DMS79 (cell line): ENCODE data around the gene LRRC70.
A peak's percentile ranks its signal among the peaks of the same experiment; 100 is the strongest.
"Not testable (repeated sequence)": the region's sequence is repeated elsewhere in the genome, so short reads cannot be mapped to it uniquely, and the experiment has no call there.

ENCODE experiments used
- DNase-seq: peaks from one replicate; lab custom pipeline; 2025; lab: John Stamatoyannopoulos, UW

Gene LRRC70

DNA sequence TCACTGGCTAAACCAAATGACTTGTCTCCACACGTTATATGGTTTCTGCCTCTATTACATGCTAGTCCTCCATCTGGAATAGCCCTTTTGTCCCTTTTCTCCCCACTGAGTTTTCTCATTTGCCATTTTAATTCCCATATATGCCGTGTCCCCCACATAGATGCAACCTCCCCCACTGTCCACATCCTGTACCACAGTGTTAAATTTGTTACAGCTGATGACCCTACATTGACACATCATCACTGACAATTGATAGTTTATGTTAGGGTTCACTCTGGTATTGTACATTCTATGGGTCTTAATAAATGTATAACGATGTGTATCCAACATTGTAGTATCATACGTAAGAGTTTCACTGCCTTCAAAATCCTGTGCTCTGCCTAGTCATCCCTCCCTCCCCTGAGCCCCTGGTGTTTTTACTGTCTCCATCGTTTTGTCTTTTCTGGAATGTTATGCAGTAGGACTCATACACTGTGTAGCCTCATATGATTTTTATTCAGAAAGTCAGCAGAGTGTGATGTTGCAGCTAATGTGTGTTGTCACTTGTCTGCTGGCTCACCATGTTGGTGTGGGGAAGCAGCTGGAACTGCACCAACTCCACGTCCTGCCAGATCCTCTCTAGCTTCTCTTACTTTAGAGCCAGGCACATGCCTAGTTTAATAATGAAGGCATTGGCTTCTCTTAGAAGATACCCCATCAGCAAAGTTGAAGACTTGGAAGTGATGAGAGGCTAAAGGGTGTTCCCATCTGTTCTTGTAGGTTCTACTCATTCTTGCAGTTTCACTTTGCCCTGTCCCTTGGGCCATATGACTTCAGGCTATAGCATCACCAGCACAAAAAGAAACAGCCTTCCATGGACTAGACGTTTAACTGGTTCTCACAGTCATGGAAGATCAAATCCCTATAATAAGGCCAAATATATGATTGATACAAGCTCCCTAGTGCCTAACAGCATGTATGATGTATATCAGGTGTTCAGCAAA, 30.2 kb downstream of the LRRC70 start:
- DNase-seq, result no peak

DNA sequence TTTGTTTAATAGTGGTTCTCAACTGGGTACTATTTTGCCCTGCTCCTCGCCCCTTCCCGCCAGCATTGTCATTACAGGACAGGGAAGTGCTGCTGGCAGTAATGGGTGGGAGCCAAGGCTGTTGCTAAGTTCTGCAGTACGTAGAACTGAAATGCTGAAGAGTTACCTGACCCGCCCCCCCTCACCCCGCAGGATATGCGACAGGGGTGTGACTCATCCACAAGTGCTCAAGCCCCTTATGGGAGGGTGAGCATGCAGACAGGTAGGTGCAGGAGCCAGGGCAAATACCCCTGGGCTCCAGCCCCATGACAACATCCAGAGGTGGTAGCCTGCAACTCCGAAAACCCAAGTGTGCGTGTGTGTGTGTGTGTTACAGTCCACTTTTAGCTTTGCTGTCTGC, 35.7 kb downstream of the LRRC70 start:
- DNase-seq, result no peak

DNA sequence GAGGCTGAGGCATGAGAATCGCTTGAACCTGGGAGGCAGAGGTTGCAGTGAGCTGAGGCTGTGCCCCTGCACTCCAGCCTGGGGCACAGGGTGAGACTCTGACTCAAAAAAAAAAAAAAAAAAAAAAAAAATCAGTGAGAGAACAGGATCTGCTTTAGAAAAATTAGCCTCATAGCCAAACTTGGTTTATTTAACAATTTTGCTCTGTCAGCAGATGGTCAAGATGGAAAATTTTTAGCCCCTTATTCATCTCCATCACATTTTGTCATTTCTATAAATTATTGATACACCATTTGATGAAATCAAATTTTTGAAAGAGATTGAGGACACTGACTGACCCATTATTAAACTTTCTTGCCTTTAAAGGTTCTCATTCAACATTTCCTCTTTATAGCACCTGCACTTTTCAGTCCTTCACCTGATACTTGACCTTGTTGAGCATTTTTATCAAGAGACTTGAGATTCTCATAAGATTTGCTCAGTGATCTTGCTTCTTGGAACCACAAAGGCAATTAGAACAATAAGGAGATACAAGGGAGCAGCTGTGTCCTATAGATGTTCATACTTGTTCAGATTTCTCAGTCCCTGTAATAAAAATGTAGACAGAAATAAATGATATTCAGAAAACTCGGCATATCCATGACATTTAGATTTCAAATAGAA, 38.1 kb downstream of the LRRC70 start:
- peak; percentile 32 for DNase-seq

DNA sequence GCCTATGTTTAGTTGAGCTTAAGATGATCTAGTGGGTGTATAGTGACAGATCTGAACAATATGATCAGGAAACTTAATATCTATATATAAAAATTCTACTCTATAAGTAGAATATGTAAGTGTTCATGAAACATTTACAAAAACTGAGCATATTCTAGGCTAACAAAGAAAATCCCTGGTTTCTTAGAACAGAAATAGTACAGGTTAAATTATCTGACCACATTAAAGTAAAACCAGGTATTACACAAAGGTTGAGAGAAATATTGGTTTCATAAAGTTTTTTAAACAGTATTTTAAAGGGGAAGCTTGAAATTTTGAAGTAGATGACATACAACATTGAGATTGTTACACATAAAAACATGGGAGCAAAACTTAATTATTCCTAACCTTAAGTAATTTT, 39.3 kb downstream of the LRRC70 start:
- no peak for DNase-seq

DNA sequence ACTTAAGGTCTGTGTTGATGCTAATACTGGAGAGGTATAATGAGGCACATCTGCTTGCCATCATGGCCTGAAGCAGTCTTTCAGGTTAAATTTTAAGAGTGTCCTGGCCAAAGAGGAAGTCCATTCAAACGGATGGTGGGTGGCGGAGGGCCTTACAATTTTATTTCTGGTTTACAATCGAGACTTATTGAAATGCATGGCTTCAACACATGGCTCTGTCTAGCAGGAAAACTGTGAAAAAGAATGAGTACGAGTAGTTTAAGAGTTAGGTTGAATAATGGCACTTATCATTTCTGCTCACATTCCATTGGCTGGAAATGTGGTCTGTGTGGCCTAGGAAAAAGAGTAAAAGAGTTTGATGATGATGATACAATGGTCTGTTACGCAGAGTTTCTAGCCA, 42.1 kb downstream of the LRRC70 start:
- no peak for DNase-seq

DNA sequence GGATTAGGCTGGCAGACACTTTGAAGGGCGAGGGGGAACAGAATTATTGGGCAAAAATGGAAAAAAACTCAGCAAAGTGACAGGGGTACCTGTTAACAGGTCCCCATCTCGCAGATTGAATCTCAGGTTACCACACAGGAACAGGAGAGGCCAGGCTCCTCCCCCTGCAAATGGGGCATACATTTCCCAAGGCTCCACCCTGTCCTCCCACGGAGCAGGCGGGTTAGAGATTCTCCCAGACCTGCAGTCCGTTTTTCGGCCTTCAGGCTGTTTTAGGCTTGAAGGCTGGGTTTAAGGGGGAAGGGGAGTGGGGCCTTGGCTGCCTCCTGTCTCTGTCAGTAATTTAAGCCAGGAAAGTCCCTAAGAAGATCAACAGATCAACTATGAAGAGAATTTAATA, 42.7 kb downstream of the LRRC70 start:
- DNase-seq, result no peak

DNA sequence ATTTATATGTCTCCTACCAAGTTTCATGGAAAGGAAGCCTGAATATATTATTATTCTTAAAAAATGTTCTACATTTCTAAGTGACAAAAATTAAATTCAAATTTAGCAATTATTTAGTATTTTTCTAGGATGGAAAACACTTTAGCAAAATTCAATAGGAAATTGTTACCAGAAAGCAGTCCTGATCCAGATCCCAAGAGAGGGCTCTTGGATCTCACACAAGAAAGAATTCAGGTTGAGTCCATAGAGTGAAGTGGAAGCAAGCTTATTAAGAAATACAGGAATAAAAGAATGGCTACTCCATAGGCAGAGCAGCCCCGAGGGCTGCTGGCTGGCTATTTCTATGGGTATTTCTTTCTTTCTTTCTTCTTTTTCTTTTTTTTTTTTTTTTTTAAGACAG, 44.7 kb downstream of the LRRC70 start:
- no peak for DNase-seq

DNA sequence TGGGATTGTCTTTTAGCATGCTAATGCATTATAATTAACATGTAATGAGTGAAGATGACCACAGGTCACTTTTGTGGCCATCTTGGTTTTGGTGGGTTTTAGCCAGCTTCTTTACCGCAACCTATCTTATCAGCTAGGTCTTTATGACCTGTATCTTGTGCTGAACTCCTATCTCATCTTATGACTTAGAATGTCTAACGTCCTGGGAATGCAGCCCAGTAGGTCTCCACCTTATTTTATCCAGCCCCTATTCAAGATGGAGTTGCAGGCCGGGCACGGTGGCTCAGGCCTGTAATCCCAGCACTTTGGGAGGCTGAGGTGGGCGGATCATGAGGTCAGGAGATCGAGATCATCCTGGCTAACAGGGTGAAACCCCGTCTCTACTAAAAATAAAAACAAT, 45.8 kb downstream of the LRRC70 start:
- not testable (repeated sequence) for DNase-seq

DNA sequence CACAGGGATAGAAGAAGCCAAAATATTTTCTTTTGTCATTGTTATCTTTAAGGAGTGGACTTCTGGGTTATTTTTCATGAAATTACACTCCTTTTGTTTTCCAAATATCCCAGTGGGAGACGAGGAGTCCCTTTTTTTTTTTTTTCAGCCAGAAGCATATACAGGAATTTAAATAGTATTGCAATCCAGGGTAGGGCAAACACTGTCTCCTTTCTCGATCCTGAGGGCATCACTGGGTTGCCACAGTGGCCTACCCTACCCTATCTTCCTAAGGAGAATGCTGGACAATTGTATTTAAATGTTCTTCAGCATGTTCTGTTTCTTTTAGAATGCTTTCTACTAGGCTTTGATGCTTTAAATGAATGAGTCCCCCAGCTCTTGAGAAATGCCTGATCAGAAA, 47.9 kb downstream of the LRRC70 start:
- DNase-seq, result no peak

DNA sequence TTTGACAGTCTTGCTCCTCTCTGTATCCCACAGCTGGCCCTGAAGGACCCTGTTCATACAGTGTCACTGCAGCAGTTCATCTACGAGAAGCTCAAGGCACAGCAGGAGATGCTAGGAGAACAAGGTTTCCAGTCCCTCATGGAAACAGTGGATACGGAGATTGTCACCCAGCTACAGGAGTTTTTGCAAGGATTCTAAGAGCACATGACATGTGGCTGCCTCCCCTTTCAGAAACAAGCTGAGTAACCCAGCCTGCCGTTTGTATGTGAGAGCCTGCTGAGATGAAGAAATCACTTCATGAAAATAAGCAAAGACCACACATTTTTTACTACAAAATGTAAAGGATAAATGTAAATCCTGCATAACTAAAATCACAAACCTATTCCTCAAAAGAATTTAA, 48.5 kb downstream of the LRRC70 start:
- DNase-seq, result no peak

DNA sequence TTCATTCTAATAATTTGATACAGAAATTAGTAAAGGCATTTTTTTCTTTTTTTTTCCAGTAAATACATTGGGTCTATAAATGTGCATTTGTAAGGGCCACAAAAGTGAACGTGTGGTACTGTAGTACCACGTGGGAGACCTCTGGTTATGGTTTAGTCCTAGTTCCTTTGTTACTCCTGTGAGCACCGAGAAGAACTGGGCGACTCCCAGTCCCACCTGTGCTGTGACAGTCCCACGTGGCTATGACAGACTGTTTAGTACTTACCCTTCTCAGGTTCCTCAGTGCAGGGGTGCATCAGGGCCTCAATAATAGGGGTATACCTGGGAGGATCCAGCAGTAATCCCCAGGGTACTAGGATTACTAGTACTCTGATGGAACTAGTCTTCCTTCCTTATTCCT, 49.3 kb downstream of the LRRC70 start:
- no peak for DNase-seq
